GM12878 (cell line): ENCODE data around the gene TMEM61. TPM values are rescaled to one million over a fixed set of nuclear protein-coding genes. Genes with fewer than 3 reads are reported as not detected.

Experiments
- ATAC-seq: fragments of 200-7000 bp; cut with Tn5 transposase; 3 replicates; pipeline ENCODE4 v1.9.1; 2020; ENCODE audit warnings: mild to moderate bottlenecking, moderate library complexity
- BruUV-seq: library from RNA; stranded (reverse); fragments of 400-500 nt; replicated peaks from 2 replicates; lab custom pipeline; 2021; lab: Mats Ljungman, UMichigan
- CTCF ChIA-PET: fragments of 300-600 bp; sonication (Branson Sonifier 250); formaldehyde crosslinking; extraction: SDS; loops from one replicate; lab custom pipeline; 2021; ENCODE audit warnings: inconsistent platforms; lab: Yijun Ruan, JAX
- POLR2A ChIA-PET: fragments of 350-600 bp; formaldehyde crosslinking; extraction: SDS; loops from one replicate; lab custom pipeline; 2021; ENCODE audit warnings: inconsistent platforms; lab: Charles Lee
- RAD21 ChIA-PET: fragments of 300-600 bp; sonication (Branson Sonifier 250); formaldehyde crosslinking; loops from one replicate; lab custom pipeline; 2023; ENCODE audit warnings: antibody characterized with exemption; ENCODE audit not compliant: unreplicated experiment; lab: Charles Lee
- SMC1A ChIA-PET: fragments of 300-600 bp; sonication (Branson Sonifier 250); formaldehyde crosslinking; loops from one replicate; lab custom pipeline; 2023; ENCODE audit not compliant: unreplicated experiment, uncharacterized antibody; lab: Charles Lee
- DNase-seq: peaks from one replicate; pipeline ENCODE4 v3.0.0-alpha.2; 2011; ENCODE audit warnings: low read depth, low spot score
- FAIRE-seq: peaks from 3 replicates; lab custom pipeline; 2011; peaks lifted over from hg19 to GRCh38; lab: Jason Lieb, UNC
- H2AFZ ChIP-seq: 2 replicates; pipeline ENCODE4 v1.6.0; 2011; ENCODE audit warnings: low read depth, low read length, control low read depth; ENCODE audit not compliant: control insufficient read depth
- H3K27ac ChIP-seq: 2 replicates; pipeline ENCODE4 v1.5.1; 2011; ENCODE audit warnings: control low read depth; ENCODE audit not compliant: control insufficient read depth, insufficient read depth
- H3K27me3 ChIP-seq, 2 experiments: replicated peaks in 1 of 2; 2 replicates each; pipeline versions ENCODE4 v1.6.0 to v1.6.1; 2011; ENCODE audit warnings: low read length in 1 of 2; ENCODE audit not compliant: control insufficient read depth in 2 of 2, insufficient read depth in 2 of 2
- H3K36me3 ChIP-seq, 2 experiments: 2 replicates each; pipeline ENCODE4 v1.5.1; 2011; ENCODE audit warnings: low read length in 1 of 2; ENCODE audit not compliant: control insufficient read depth in 2 of 2, insufficient read depth in 2 of 2
- H3K4me1 ChIP-seq: 2 replicates; pipeline ENCODE4 v1.6.1; 2011; ENCODE audit warnings: mild to moderate bottlenecking, low read length, moderate library complexity, mixed read lengths; ENCODE audit not compliant: control insufficient read depth, insufficient read depth
- H3K4me2 ChIP-seq: 2 replicates; pipeline ENCODE4 v1.6.0; 2011; ENCODE audit warnings: control low read depth; ENCODE audit not compliant: control insufficient read depth, insufficient read depth
- H3K4me3 ChIP-seq: fragments of 200-600 bp; sonication (generic); 2 replicates; pipeline ENCODE4 v1.5.1; 2016
- H3K79me2 ChIP-seq: 2 replicates; pipeline ENCODE4 v1.6.0; 2011; ENCODE audit warnings: low read length; ENCODE audit not compliant: control insufficient read depth, insufficient read depth
- H3K9ac ChIP-seq: 2 replicates; pipeline ENCODE4 v1.8.0; 2011; ENCODE audit warnings: low read length, control low read depth, mixed read lengths; ENCODE audit not compliant: control insufficient read depth, insufficient read depth
- H3K9me3 ChIP-seq: replicated peaks from 3 replicates; pipeline ENCODE4 v1.5.1; 2011; ENCODE audit warnings: mild to moderate bottlenecking, low read length; ENCODE audit not compliant: control insufficient read depth, insufficient read depth
- H4K20me1 ChIP-seq: 2 replicates; pipeline ENCODE4 v1.6.0; 2011; ENCODE audit not compliant: control insufficient read depth, insufficient read depth
- BHLHE40 ChIP-seq, 2 experiments: fragments of 450-650 bp in 1 of 2; IDR thresholded peaks; 2 replicates each; pipeline ENCODE4 v1.6.1; 2011 to 2017; ENCODE audit warnings: low read depth in 2 of 2, borderline replicate concordance in 1 of 2, improper control_type of control experiment in 1 of 2, low read length in 1 of 2, mild to moderate bottlenecking in 1 of 2
- CEBPB ChIP-seq, 2 experiments: fragments of 150-350 bp in 1 of 2; IDR thresholded peaks; 2 replicates each; pipeline ENCODE4 v1.6.1; 2012 to 2014; ENCODE audit warnings: low read depth in 2 of 2, low read length in 2 of 2, borderline replicate concordance in 1 of 2, inconsistent platforms in 1 of 2
- CHD1 ChIP-seq: IDR thresholded peaks from 2 replicates; pipeline ENCODE4 v1.6.1; 2012; ENCODE audit warnings: low read depth, low read length, improper control_type of control experiment
- CREM ChIP-seq: IDR thresholded peaks from 2 replicates; pipeline ENCODE4 v1.6.1; 2014; ENCODE audit warnings: antibody characterized with exemption, low read depth
- HCFC1 ChIP-seq: fragments of 150-350 bp; IDR thresholded peaks from 2 replicates; pipeline ENCODE4 v1.6.1; 2014; ENCODE audit warnings: low read length
- HDAC2 ChIP-seq: fragments of 200-600 bp; sonication (generic); IDR thresholded peaks from 2 replicates; pipeline ENCODE4 v1.6.1; 2017
- IRF5 ChIP-seq: fragments of 450-650 bp; IDR thresholded peaks from 2 replicates; pipeline ENCODE4 v1.6.1; 2017; ENCODE audit warnings: borderline replicate concordance
- MEF2B ChIP-seq: fragments of 450-650 bp; IDR thresholded peaks from 2 replicates; pipeline ENCODE4 v1.6.1; 2018; ENCODE audit warnings: mild to moderate bottlenecking, moderate library complexity; ENCODE audit not compliant: partially characterized antibody, poor library complexity, severe bottlenecking
- MXI1 ChIP-seq: fragments of 150-350 bp; IDR thresholded peaks from 2 replicates; pipeline ENCODE4 v1.6.1; 2011; ENCODE audit warnings: low read depth, mild to moderate bottlenecking, inconsistent platforms, low read length, improper control_type of control experiment
- PAX5 ChIP-seq: IDR thresholded peaks from 2 replicates; pipeline ENCODE4 v1.6.1; 2011; ENCODE audit warnings: low read depth, low read length, borderline replicate concordance
- PML ChIP-seq: IDR thresholded peaks from 2 replicates; pipeline ENCODE4 v1.6.1; 2012; ENCODE audit warnings: low read length, inconsistent platforms
- POLR2AphosphoS5 ChIP-seq: IDR thresholded peaks from 2 replicates; pipeline ENCODE4 v1.6.1; 2011; ENCODE audit warnings: mild to moderate bottlenecking, low read length, inconsistent platforms
- RELB ChIP-seq: fragments of 450-650 bp; IDR thresholded peaks from 2 replicates; pipeline ENCODE4 v1.6.1; 2017; ENCODE audit warnings: low read depth, mild to moderate bottlenecking, moderate library complexity
- RFX5 ChIP-seq: IDR thresholded peaks from 2 replicates; pipeline ENCODE4 v1.6.1; 2011; ENCODE audit warnings: low read depth, low read length, improper control_type of control experiment
- SMAD5 ChIP-seq: IDR thresholded peaks from 2 replicates; pipeline ENCODE4 v1.6.1; 2016; ENCODE audit warnings: antibody characterized with exemption, low read depth
- SMC3 ChIP-seq: IDR thresholded peaks from 2 replicates; pipeline ENCODE4 v1.6.1; 2011; ENCODE audit warnings: low read length, improper control_type of control experiment, borderline replicate concordance
- TAF1 ChIP-seq: IDR thresholded peaks from 2 replicates; pipeline ENCODE4 v1.6.1; 2011; ENCODE audit warnings: mild to moderate bottlenecking, low read depth, low read length, borderline replicate concordance
- TCF7 ChIP-seq: IDR thresholded peaks from 2 replicates; pipeline ENCODE4 v1.6.1; 2014; ENCODE audit warnings: antibody characterized with exemption, borderline replicate concordance
- USF2 ChIP-seq: IDR thresholded peaks from 2 replicates; pipeline ENCODE4 v1.6.1; 2011; ENCODE audit warnings: low read depth, low read length, improper control_type of control experiment, borderline replicate concordance
- WGBS: methylation state at CpG from one replicate; pipeline ENCODE4 v1.1.6; 2016; ENCODE audit warnings: low lambda C conversion rate; ENCODE audit not compliant: insufficient replicate concordance, insufficient coverage; ENCODE audit errors: missing lambda C conversion rate; 5-methylcytosine and 5-hydroxymethylcytosine counted together
- in situ Hi-C: fragments of 300-500 bp; cut with MboI; formaldehyde crosslinking; loops from 9 replicates; pipeline ENCODE4 v1.14.3; 2018; ENCODE audit warnings: mixed read lengths
- intact Hi-C: fragments of 100-400 bp; cut with micrococcal nuclease; formaldehyde crosslinking; loops from one replicate; pipeline ENCODE4 v1.14.2; 2022; ENCODE audit not compliant: unreplicated experiment
- polyA plus RNA-seq, 11 experiments: library from polyadenylated mRNA; depleted of rRNA in 4 of 11; unstranded in 6 of 11; stranded (reverse) in 5 of 11; fragments of >200 nt; fragmentation: Nextera tagmentation in 4 of 11; fragmentation: Illumina TruSeq in 1 of 11; extraction: Ambion mirVana in 4 of 11; extraction: Trizol in 1 of 11; gene quantifications; 1 replicate in 1 of 11; 2 replicates in 10 of 11; pipeline versions ENCODE4 v1.2.1 to v1.2.3, GENCODE V29; 2011 to 2016; ENCODE audit warnings: inconsistent platforms in 2 of 11, missing spikeins in 2 of 11, low read depth in 1 of 11
- total RNA-seq, 4 experiments: library from RNA; depleted of rRNA in 3 of 4; stranded (reverse); fragments of >200 nt in 3 of 4; fragmentation: Illumina TruSeq in 1 of 4; extraction: Trizol in 1 of 4; gene quantifications; 2 replicates each; pipeline versions ENCODE4 v1.2.1 to v1.2.3, GENCODE V29; 2013 to 2021

The TMEM61 gene
- total and polyA plus RNA-seq, 10 of the 15 experiments (the other 5 are each of a cell fraction or from before 2014, with no cell fraction given): not detected

- no peaks in the 10 kb centered on the region for H4K20me1 ChIP-seq
- H3K9ac ChIP-seq: no peak overlapping the region
- ChIA-PET SMC1A (interaction anchor here (1.6 to 2.0 kb wide), 2 partner anchors 11 to 22 kb away, joined by 3 to 9 read pairs; no protein-coding TSS in a partner anchor), POLR2A (interaction anchor here (0.6 to 0.7 kb wide), 3 partner anchors 67 to 1147 kb away, joined by 3 to 5 read pairs (median 3); no protein-coding TSS in a partner anchor), RAD21 (no interaction called here), CTCF (no interaction called here)
- H3K79me2 ChIP-seq: no peaks in the 10 kb centered on the region
- WGBS: 79% methylated on average over 5 of the region's 5 CpGs
- ATAC-seq: no peak
- no peak for FAIRE-seq
- intact Hi-C loops (no loop called here), in situ Hi-C loops (no loop called here)
- H3K27me3 ChIP-seq: no peaks in the 10 kb centered on the region
- no peaks in the 10 kb centered on the region for H3K36me3 ChIP-seq
- H3K4me2 ChIP-seq: no peak overlapping the region
- no peak for DNase-seq
- H3K27ac ChIP-seq: no peak overlapping the region
- TF ChIP-seq POLR2AphosphoS5 (no peak), HDAC2 (no peak), BHLHE40 (IDR thresholded peaks at IDR 0.05; ENCODE audit: borderline replicate concordance in 1 of 2, low read depth in 2 of 2, low read length in 1 of 2) (no peak), MEF2B (no peak), HCFC1 (no peak), RELB (no peak), CHD1 (no peak), PML (no peak), PAX5 (no peak), SMC3 (no peak), IRF5 (no peak), TCF7 (no peak), USF2 (no peak), RFX5 (no peak), MXI1 (no peak), CREM (no peak), CEBPB (IDR thresholded peaks at IDR 0.05; ENCODE audit: borderline replicate concordance in 1 of 2, low read depth in 2 of 2, low read length in 2 of 2) (no peak), TAF1 (no peak), SMAD5 (no peak)
- peaks cover 20% of the 10 kb centered on the region for H3K4me1 ChIP-seq
- H3K9me3 ChIP-seq: no peaks in the 10 kb centered on the region; the same call in 2 of the 3 replicates
- no peak overlapping the region for H2AFZ ChIP-seq
- no peak overlapping the region for H3K4me3 ChIP-seq
- no TSS peak for BruUV-seq
These were observed 13.1 kb upstream of the TMEM61 start for GRCh38 chr1:54967372-54967771.
